CD4-positive, alpha-beta T cell (primary cell): ENCODE data around the gene SMC4. TPM values are rescaled to one million over a fixed set of nuclear protein-coding genes. Genes with fewer than 3 reads are reported as not detected.

ENCODE experiments used
- ATAC-seq: fragments of 200-7000 bp; cut with Tn5 transposase; one replicate; pipeline ENCODE4 v1.10.0; 2022; ENCODE audit warnings: mild to moderate bottlenecking; ENCODE audit not compliant: poor library complexity
- CTCF ChIA-PET: fragments of 350-600 bp; sonication (Branson Sonifier 250); formaldehyde crosslinking; loops from one replicate; lab custom pipeline; 2021; ENCODE audit warnings: antibody characterized with exemption, inconsistent platforms; lab: Charles Lee
- POLR2A ChIA-PET: fragments of 350-600 bp; sonication (Branson Sonifier 250); formaldehyde crosslinking; loops from one replicate; lab custom pipeline; 2021; ENCODE audit warnings: antibody characterized with exemption, inconsistent platforms; lab: Charles Lee
- DNase-seq, 14 experiments: peaks; one replicate each; pipeline ENCODE4 v3.0.0-alpha.2; 2013 to 2020; ENCODE audit warnings: mixed read lengths in 2 of 14
- H3K27ac ChIP-seq, 2 donors: one replicate each; pipeline versions ENCODE4 v1.5.1 to v1.7.0; 2013; ENCODE audit warnings: low read length in 2 of 2, low read depth in 1 of 2, mild to moderate bottlenecking in 1 of 2
- H3K27me3 ChIP-seq, 2 experiments: 1 replicate in 1 of 2; 2 replicates in 1 of 2; pipeline versions ENCODE4 v1.6.1 to v1.7.0; 2013; ENCODE audit warnings: low read length in 2 of 2, control low read depth in 1 of 2, mild to moderate bottlenecking in 1 of 2, moderate library complexity in 1 of 2; ENCODE audit not compliant: insufficient read depth in 2 of 2, control insufficient read depth in 1 of 2
- H3K36me3 ChIP-seq: one replicate; pipeline ENCODE4 v1.6.1; 2013; ENCODE audit warnings: low read length, control low read depth; ENCODE audit not compliant: insufficient read depth
- H3K4me1 ChIP-seq: one replicate; pipeline ENCODE4 v1.6.1; 2013; ENCODE audit warnings: low read length, control low read depth; ENCODE audit not compliant: insufficient read depth
- H3K4me3 ChIP-seq: one replicate; pipeline ENCODE4 v1.5.1; 2013; ENCODE audit warnings: mild to moderate bottlenecking, low read length, moderate library complexity
- H3K9me3 ChIP-seq, 2 experiments: 1 replicate in 1 of 2; 2 replicates in 1 of 2; pipeline versions ENCODE4 v1.6.1 to v1.7.0; 2013; ENCODE audit warnings: low read length in 2 of 2, mild to moderate bottlenecking in 2 of 2, control low read depth in 1 of 2, moderate library complexity in 1 of 2; ENCODE audit not compliant: control insufficient read depth in 1 of 2, insufficient read depth in 1 of 2
- H3K27ac Mint-ChIP-seq: one replicate; pipeline ENCODE4 v1.8.0; 2020; ENCODE audit warnings: mixed read lengths
- H3K27me3 Mint-ChIP-seq: one replicate; pipeline ENCODE4 v1.8.0; 2021; ENCODE audit warnings: mixed read lengths
- H3K36me3 Mint-ChIP-seq: one replicate; pipeline ENCODE4 v1.8.0; 2021; ENCODE audit warnings: low read depth, mixed read lengths
- H3K4me1 Mint-ChIP-seq: one replicate; pipeline ENCODE4 v1.8.0; 2021; ENCODE audit warnings: low read depth, mixed read lengths
- H3K4me3 Mint-ChIP-seq: one replicate; pipeline ENCODE4 v1.8.0; 2020; ENCODE audit warnings: mild to moderate bottlenecking, mixed read lengths
- H3K9me3 Mint-ChIP-seq: one replicate; pipeline ENCODE4 v1.8.0; 2020; ENCODE audit warnings: mixed read lengths
- intact Hi-C, 2 experiments: fragments of 100-400 bp; cut with DNase I in 1 of 2; cut with micrococcal nuclease in 1 of 2; formaldehyde crosslinking; loops; one replicate each; pipeline versions ENCODE4 v1.15.1 to v1.9.0; 2023 to 2025; cut with DNase I, micrococcal nuclease
- total RNA-seq, 174 experiments: library from RNA in 2 of 174; stranded (reverse) in 2 of 174; gene quantifications; one replicate each; pipeline ENCODE4 v1.2.3 and lab custom pipeline; 2021 to 2026
- TF ChIP-seq, protein P1 (sequence below): fragments of 200-600 bp; IDR thresholded peaks from one replicate; pipeline ENCODE4 v1.8.0; 2022; ENCODE audit warnings: antibody characterized with exemption, mild to moderate bottlenecking

SMC4 gene
- total RNA-seq, 2 experiments from 2014 or later = 52.3 to 58.8 TPM

DNA sequence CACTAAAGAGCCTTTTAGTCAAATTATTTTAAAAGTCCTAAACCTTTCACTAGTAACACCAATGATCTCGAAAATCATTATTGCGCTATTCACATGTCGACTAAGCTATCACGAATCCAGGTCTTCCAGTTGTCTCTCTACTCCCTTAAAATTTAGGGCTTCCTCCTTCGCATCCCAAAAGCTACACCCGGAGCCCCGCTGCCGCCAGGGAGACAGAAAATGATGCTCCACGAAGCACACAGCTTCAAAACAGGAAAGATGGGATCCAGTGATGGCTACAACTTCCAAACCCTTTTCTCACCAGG, 678 bp upstream of the SMC4 start:
- Mint-ChIP-seq H3K27me3 (peaks cover 26% of the 10 kb centered on the region), H3K4me3 (peak overlapping the region; percentile 93), H3K27ac (peak overlapping the region; percentile 97), H3K9me3 (no peaks in the 10 kb centered on the region), H3K4me1 (peaks cover 52% of the 10 kb centered on the region), H3K36me3 (peaks cover 41% of the 10 kb centered on the region)
- H3K27me3 ChIP-seq = peaks cover 0 to 4% of the 10 kb centered on the region in 2 experiments
- ATAC-seq (peak; percentile 1), DNase-seq (no peak)
- H3K9me3 ChIP-seq = no peaks in the 10 kb centered on the region
- peak overlapping the region; percentile 89 for H3K4me3 ChIP-seq
- ChIA-PET POLR2A (interaction anchor here (0.7 to 2.3 kb wide), 4 partner anchors 9 to 167 kb away, joined by 3 to 29 read pairs (median 4); partner anchors contain the start of genes KPNA4 and TRIM59), CTCF (interaction anchor here (1.5 kb wide), 1 partner anchor 50 kb away, joined by 3 read pairs; the partner anchor contains the start of gene TRIM59)
- TF ChIP-seq, protein P1, sequence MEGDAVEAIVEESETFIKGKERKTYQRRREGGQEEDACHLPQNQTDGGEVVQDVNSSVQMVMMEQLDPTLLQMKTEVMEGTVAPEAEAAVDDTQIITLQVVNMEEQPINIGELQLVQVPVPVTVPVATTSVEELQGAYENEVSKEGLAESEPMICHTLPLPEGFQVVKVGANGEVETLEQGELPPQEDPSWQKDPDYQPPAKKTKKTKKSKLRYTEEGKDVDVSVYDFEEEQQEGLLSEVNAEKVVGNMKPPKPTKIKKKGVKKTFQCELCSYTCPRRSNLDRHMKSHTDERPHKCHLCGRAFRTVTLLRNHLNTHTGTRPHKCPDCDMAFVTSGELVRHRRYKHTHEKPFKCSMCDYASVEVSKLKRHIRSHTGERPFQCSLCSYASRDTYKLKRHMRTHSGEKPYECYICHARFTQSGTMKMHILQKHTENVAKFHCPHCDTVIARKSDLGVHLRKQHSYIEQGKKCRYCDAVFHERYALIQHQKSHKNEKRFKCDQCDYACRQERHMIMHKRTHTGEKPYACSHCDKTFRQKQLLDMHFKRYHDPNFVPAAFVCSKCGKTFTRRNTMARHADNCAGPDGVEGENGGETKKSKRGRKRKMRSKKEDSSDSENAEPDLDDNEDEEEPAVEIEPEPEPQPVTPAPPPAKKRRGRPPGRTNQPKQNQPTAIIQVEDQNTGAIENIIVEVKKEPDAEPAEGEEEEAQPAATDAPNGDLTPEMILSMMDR = no peak
- H3K27ac ChIP-seq = peak overlapping the region; percentile 84 to 96
- no peaks in the 10 kb centered on the region for H3K36me3 ChIP-seq
- peaks cover 22% of the 10 kb centered on the region for H3K4me1 ChIP-seq
- intact Hi-C loops = loop anchor here (2.0 to 5.0 kb wide), 3 partner anchors 50 to 1596 kb away; partner anchors contain the start of genes MFSD1 (in 1 of the 2), NMD3 (in 1 of the 2) and TRIM59 (in 1 of the 2)

DNA sequence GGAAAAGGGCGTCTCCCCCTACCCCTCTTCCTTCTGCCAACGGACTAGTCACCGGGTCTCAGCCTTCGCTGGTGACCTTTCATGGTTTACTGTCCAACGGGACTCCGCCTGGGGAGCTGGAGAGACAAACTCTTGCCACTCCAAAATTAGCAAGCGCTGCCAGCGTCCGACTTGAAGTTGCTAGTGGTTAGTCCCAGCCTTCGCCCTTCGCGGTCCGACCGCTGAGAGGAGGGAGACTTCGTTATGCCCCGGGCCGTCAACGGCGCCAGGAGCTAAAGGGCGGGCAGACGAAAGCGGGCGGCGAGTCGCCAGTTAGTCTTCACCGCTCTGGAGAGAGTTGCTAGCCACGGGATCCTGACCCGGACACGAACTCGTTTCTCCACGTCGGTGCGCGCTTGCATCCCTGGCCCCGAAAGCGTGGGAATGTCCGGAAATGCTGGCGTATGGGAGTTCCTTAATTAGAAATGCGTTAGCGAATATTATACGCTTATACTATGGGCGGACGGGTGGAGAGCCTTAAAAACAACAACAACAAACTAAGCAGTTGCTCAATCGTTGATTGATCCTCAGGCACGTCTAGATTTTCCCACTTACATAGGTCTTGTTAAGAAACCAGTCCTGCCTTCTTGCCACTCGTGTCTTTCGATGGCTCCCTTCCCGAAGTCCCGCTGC, 716 bp downstream of the SMC4 start:
- peak overlapping the region; percentile 93 for H3K4me3 Mint-ChIP-seq
- Histone ChIP-seq H3K27ac (peak overlapping the region; percentile 84 to 96), H3K27me3 (peaks cover 0 to 4% of the 10 kb centered on the region in 2 experiments), H3K36me3 (no peaks in the 10 kb centered on the region), H3K4me1 (peaks cover 22% of the 10 kb centered on the region), H3K9me3 (no peaks in the 10 kb centered on the region), H3K4me3 (peak overlapping the region; percentile 89)
- H3K27ac Mint-ChIP-seq = peak overlapping the region; percentile 97
- CTCF ChIA-PET = interaction anchor here (1.0 kb wide), 1 partner anchor 13 kb away, joined by 5 read pairs; no protein-coding TSS in a partner anchor
- DNase-seq = peak in 13 of 14 experiments; percentile 3 to 58 (median 15)
- POLR2A ChIA-PET = interaction anchor here (0.9 to 2.3 kb wide), 8 partner anchors 8 to 174 kb away, joined by 3 to 29 read pairs (median 3); partner anchors contain the start of genes C3orf80, KPNA4 and TRIM59
- peaks cover 62% of the 10 kb centered on the region for H3K4me1 Mint-ChIP-seq
- H3K9me3 Mint-ChIP-seq = no peaks in the 10 kb centered on the region
- ATAC-seq = no peak
- TF ChIP-seq, protein P1 = no peak
- peaks cover 50% of the 10 kb centered on the region for H3K36me3 Mint-ChIP-seq
- H3K27me3 Mint-ChIP-seq = peaks cover 29% of the 10 kb centered on the region
- intact Hi-C loops = loop anchor here (2.0 to 10.0 kb wide), 4 partner anchors 49 to 357 kb away; partner anchors contain the start of genes KPNA4 (in 2 of the 2), PPM1L (in 1 of the 2) and TRIM59 (in 1 of the 2)

DNA sequence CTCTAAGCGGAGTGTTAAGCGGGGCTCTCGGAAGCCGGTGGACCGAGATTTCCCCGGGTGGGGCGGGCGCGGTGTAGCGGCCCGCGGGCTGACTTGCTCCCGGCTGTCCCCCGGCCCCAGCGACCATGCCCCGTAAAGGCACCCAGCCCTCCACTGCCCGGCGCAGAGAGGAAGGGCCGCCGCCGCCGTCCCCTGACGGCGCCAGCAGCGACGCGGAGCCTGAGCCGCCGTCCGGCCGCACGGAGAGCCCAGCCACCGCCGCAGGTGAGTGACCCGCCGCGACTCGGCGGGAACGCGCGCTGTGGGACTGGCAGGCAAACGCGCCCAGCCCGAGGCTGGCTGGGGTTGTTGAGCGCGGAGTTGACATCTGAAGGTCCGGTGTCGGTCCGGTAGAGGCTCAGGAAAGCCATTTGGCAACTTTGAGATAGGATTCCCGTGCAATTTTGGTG, 1.3 kb downstream of the SMC4 start:
- peak overlapping the region in 1 of 2 donors; percentile 96 for H3K27ac ChIP-seq

More for the DNA sequence above, 1.3 kb downstream of the SMC4 start:
- intact Hi-C loops = loop anchor here (2.0 to 10.0 kb wide), 4 partner anchors 48 to 357 kb away; partner anchors contain the start of genes KPNA4 (in 2 of the 2), PPM1L (in 1 of the 2) and TRIM59 (in 1 of the 2)
- DNase-seq (peak in 8 of 14 experiments; percentile 1 to 42 (median 14)), ATAC-seq (no peak)
- Mint-ChIP-seq H3K4me3 (peak overlapping the region; percentile 93), H3K36me3 (peaks cover 50% of the 10 kb centered on the region), H3K9me3 (no peaks in the 10 kb centered on the region), H3K27me3 (peaks cover 29% of the 10 kb centered on the region), H3K4me1 (peaks cover 62% of the 10 kb centered on the region), H3K27ac (peak overlapping the region; percentile 97)
- H3K27me3 ChIP-seq = peaks cover 0 to 4% of the 10 kb centered on the region in 2 experiments
- TF ChIP-seq, protein P1 = no peak
- no peaks in the 10 kb centered on the region for H3K9me3 ChIP-seq
- no peaks in the 10 kb centered on the region for H3K36me3 ChIP-seq
- peak overlapping the region; percentile 89 for H3K4me3 ChIP-seq
- peaks cover 22% of the 10 kb centered on the region for H3K4me1 ChIP-seq
- ChIA-PET CTCF (interaction anchor here (1.0 kb wide), 1 partner anchor 13 kb away, joined by 5 read pairs; no protein-coding TSS in a partner anchor), POLR2A (interaction anchor here (1.0 to 2.3 kb wide), 6 partner anchors 12 to 1599 kb away, joined by 3 to 29 read pairs (median 6); partner anchors contain the start of genes C3orf80, MFSD1 and TRIM59)
